OCI-LY1 (cell line): ENCODE measurements around the gene RHOT1.

ENCODE experiments used
- H2AFZ ChIP-seq: fragments of 200-600 bp; sonication (generic), shearing (Covaris generic); 2 replicates; pipeline ENCODE4 v1.6.0; 2014; ENCODE audit warnings: antibody characterized with exemption, mild to moderate bottlenecking, low read length
- H3F3A ChIP-seq: fragments of 200-600 bp; sonication (generic), shearing (Covaris generic); 2 replicates; pipeline ENCODE4 v1.6.0; 2014; ENCODE audit warnings: mild to moderate bottlenecking, antibody characterized with exemption, low read length, moderate library complexity; ENCODE audit not compliant: insufficient read depth
- H3K27ac ChIP-seq: fragments of 200-600 bp; sonication (generic); 2 replicates; pipeline ENCODE4 v1.5.1; 2014; ENCODE audit warnings: low read length, mixed run types, mild to moderate bottlenecking, low read depth; ENCODE audit not compliant: poor library complexity, severe bottlenecking
- H3K27me3 ChIP-seq: fragments of 200-600 bp; sonication (generic); 2 replicates; pipeline ENCODE4 v1.6.0; 2014; ENCODE audit warnings: antibody characterized with exemption, mild to moderate bottlenecking, low read length, moderate library complexity; ENCODE audit not compliant: insufficient read depth
- H3K36me3 ChIP-seq: fragments of 200-600 bp; sonication (generic); 2 replicates; pipeline ENCODE4 v1.6.1; 2014; ENCODE audit warnings: mild to moderate bottlenecking, antibody characterized with exemption, low read length, moderate library complexity, mixed read lengths; ENCODE audit not compliant: insufficient read depth
- H3K4me1 ChIP-seq: fragments of 200-600 bp; sonication (generic); 2 replicates; pipeline ENCODE4 v1.5.1; 2014; ENCODE audit warnings: mild to moderate bottlenecking, low read length, moderate library complexity; ENCODE audit not compliant: insufficient read depth, severe bottlenecking
- H3K4me2 ChIP-seq: fragments of 200-600 bp; sonication (generic), shearing (Covaris generic); 2 replicates; pipeline ENCODE4 v1.6.1; 2014; ENCODE audit warnings: low read length
- H3K4me3 ChIP-seq: fragments of 200-600 bp; sonication (generic); 2 replicates; pipeline ENCODE4 v1.5.1; 2014; ENCODE audit warnings: low read length, low read depth, mild to moderate bottlenecking, mixed read lengths; ENCODE audit not compliant: poor library complexity, severe bottlenecking
- H3K79me2 ChIP-seq: fragments of 200-600 bp; shearing (Covaris generic); 2 replicates; pipeline ENCODE4 v1.6.1; 2016; ENCODE audit warnings: mixed run types, low read length, mixed read lengths; ENCODE audit not compliant: insufficient read depth
- H3K9ac ChIP-seq: fragments of 200-600 bp; sonication (generic), shearing (Covaris generic); 2 replicates; pipeline ENCODE4 v1.6.1; 2014; ENCODE audit warnings: mild to moderate bottlenecking, low read length, mixed read lengths
- H3K9me2 ChIP-seq: fragments of 200-600 bp; sonication (generic), shearing (Covaris generic); 2 replicates; pipeline ENCODE4 v1.6.1; 2014; ENCODE audit warnings: low read depth, mild to moderate bottlenecking, low read length, mixed read lengths
- H3K9me3 ChIP-seq: fragments of 200-600 bp; shearing (Covaris generic); 2 replicates; pipeline ENCODE4 v1.6.1; 2014; ENCODE audit warnings: low read length, mixed read lengths
- H4K20me1 ChIP-seq: fragments of 200-600 bp; sonication (generic), shearing (Covaris generic); 2 replicates; pipeline ENCODE4 v1.6.0; 2016; ENCODE audit warnings: mild to moderate bottlenecking, low read length; ENCODE audit not compliant: insufficient read depth
- CTCF ChIP-seq: fragments of 200-600 bp; sonication (generic), shearing (Covaris generic); IDR thresholded peaks from 2 replicates; pipeline ENCODE4 v1.5.1; 2017; ENCODE audit warnings: mild to moderate bottlenecking, antibody characterized with exemption, low read length, moderate library complexity, mixed read lengths
- EZH2 ChIP-seq: fragments of 200-600 bp; sonication (generic), shearing (Covaris generic); IDR thresholded peaks from 2 replicates; pipeline ENCODE4 v1.8.0; 2017; ENCODE audit warnings: borderline replicate concordance, mixed run types, mild to moderate bottlenecking, antibody characterized with exemption, low read length, moderate library complexity, mixed read lengths

Gene RHOT1

DNA sequence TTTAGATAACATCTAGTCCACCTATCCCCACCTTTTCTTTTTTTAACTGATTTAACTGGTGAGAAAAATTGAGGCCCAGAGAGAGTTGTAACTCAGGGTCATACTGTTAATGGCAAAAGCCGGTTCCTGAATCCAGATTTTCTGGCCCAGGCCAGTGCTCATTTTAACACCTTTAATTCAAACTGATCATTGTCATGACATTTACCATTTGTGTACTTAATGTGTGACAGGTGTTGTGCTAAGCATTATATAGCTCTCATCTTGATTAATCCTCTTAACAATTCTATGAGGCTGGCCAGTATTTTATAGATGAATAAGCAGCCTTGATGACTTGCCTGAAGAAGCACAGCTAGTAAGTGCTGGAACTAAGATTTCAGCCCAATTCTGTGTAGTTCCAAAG lies 14.4 kb downstream of the RHOT1 start:
- Histone ChIP-seq H3K79me2 (no peaks in the 10 kb centered on the region; the same call in 1 of the 2 replicates), H3K4me1 (no peaks in the 10 kb centered on the region), H3K9me2 (no peaks in the 10 kb centered on the region), H3K27me3 (no peaks in the 10 kb centered on the region), H3K4me2 (no peak overlapping the region), H3K4me3 (no peak overlapping the region), H3K27ac (no peak overlapping the region), H3K36me3 (peaks cover 45% of the 10 kb centered on the region), H2AFZ (no peak overlapping the region), H3K9ac (no peak overlapping the region), H3F3A (no peaks in the 10 kb centered on the region), H4K20me1 (no peaks in the 10 kb centered on the region), H3K9me3 (no peaks in the 10 kb centered on the region)
- TF ChIP-seq CTCF (no peak), EZH2 (no peak)

DNA sequence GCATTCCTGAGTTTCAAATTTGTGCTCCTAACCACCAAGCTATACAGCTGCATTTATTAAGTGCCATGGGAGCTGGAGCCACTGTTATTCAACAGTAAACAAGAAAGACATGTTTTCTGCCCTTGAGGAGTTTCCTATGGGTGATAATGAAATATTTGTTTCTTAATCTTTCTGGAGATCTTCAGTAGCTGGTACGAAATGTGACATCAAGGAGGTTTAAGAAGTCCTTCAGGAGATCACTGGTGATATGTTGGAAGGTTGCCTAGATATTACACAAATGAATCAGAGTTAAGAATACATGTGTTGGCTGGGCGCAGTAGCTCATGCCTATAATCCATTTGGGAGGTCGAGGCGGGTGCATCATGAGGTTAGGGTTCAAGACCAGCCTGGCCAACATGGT lies 14.9 kb downstream of the RHOT1 start:
- H3K9ac ChIP-seq = no peak overlapping the region
- H3K4me2 ChIP-seq = no peak overlapping the region
- no peaks in the 10 kb centered on the region for H3F3A ChIP-seq
- no peak overlapping the region for H2AFZ ChIP-seq
- no peaks in the 10 kb centered on the region for H3K9me2 ChIP-seq
- TF ChIP-seq EZH2 (no peak), CTCF (no peak)
- peaks cover 47% of the 10 kb centered on the region for H3K36me3 ChIP-seq
- H3K27ac ChIP-seq = no peak overlapping the region
- no peaks in the 10 kb centered on the region for H4K20me1 ChIP-seq
- no peaks in the 10 kb centered on the region for H3K79me2 ChIP-seq
- H3K4me3 ChIP-seq = no peak overlapping the region
- no peaks in the 10 kb centered on the region for H3K9me3 ChIP-seq
- H3K27me3 ChIP-seq = no peaks in the 10 kb centered on the region
- H3K4me1 ChIP-seq = no peaks in the 10 kb centered on the region

DNA sequence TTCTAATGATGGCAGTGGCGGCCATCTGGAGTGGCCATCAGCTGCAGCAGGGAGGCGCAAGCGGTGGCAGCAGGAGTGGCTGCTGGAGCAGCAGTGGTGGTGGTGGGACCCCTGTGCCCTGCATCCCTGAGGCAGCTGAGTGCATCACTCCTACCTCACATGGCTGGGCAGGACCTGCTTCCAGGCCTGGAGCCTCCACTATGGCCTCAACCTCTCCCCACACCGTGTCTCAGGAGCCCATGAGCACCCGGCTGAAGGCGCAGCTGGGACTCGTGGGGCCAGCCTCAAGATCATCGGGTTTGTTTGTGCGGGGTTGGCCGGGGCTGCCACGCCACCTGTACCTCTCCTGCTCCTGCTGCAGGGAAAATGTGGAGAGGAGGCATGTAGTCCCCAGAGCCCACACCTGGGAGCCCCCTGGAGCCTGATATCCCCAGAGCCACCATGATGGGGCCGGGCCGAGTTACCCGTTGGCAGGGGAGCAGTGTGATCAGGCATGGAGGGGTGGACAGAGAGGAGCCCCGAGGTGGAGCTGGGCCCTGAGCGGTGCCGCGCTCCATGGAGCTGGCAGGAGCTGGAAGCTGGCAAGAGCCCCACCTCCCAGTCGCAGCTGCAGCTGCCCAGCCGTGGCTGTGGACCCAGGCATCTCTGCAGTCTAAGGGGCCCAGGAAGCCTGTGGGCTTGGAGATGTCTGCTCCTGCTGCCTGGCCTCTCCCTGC lies 16.7 kb downstream of the RHOT1 start:
- no peak overlapping the region for H3K9ac ChIP-seq
- peaks cover 33% of the 10 kb centered on the region for H3K36me3 ChIP-seq
- no peaks in the 10 kb centered on the region for H4K20me1 ChIP-seq

More for the DNA sequence above, 16.7 kb downstream of the RHOT1 start:
- no peaks in the 10 kb centered on the region for H3K4me1 ChIP-seq
- no peaks in the 10 kb centered on the region for H3K9me3 ChIP-seq
- H3K27ac ChIP-seq = no peak overlapping the region
- H3K4me2 ChIP-seq = no peak overlapping the region
- TF ChIP-seq CTCF (no peak), EZH2 (no peak)
- no peak overlapping the region for H3K4me3 ChIP-seq
- H2AFZ ChIP-seq = no peak overlapping the region
- no peaks in the 10 kb centered on the region for H3F3A ChIP-seq
- no peaks in the 10 kb centered on the region for H3K27me3 ChIP-seq
- no peaks in the 10 kb centered on the region for H3K79me2 ChIP-seq
- H3K9me2 ChIP-seq = no peaks in the 10 kb centered on the region
